Activated naive CD4-positive, alpha-beta T cell treated with anti-CD3 and anti-CD28 coated beads, Interleukin-2, amount 50 U/mL, for 72 hours (primary cell): Measurements from ENCODE around the gene USP49. TPM values are rescaled to one million over a fixed set of nuclear protein-coding genes. Genes with fewer than 3 reads are reported as not detected.

ENCODE experiments used
- ATAC-seq, 2 donors: fragments of 150-1000 bp; cut with Tn5 transposase; 2 replicates each; pipeline ENCODE4 v1.10.0; 2021; ENCODE audit warnings: mild to moderate bottlenecking in 2 of 2, moderate library complexity in 2 of 2
- DNase-seq, 2 donors: peaks; one replicate each; pipeline ENCODE4 v3.0.0; 2021 to 2022; ENCODE audit warnings: low spot score in 2 of 2
- H3K27ac Mint-ChIP-seq, 2 donors: one replicate each; pipeline ENCODE4 v1.8.0; 2022; ENCODE audit warnings: mild to moderate bottlenecking in 2 of 2, mixed read lengths in 2 of 2
- H3K36me3 Mint-ChIP-seq, 2 donors: one replicate each; pipeline ENCODE4 v1.8.0; 2022; ENCODE audit warnings: mixed read lengths in 2 of 2
- H3K9me3 Mint-ChIP-seq, 2 donors: one replicate each; pipeline ENCODE4 v1.8.0; 2022; ENCODE audit warnings: mixed read lengths in 2 of 2
- total RNA-seq, 2 donors: library from RNA; stranded (reverse); gene quantifications; one replicate each; pipeline ENCODE4 v1.2.3, GENCODE V29; 2022

The USP49 gene
- total RNA-seq, 2 donors from 2014 or later = 8.3 to 16.7 TPM

GRCh38 chr6:41935193-41935574 is 40.0 kb upstream of the USP49 start:
- no peak for ATAC-seq
- Mint-ChIP-seq H3K36me3 (peaks cover 50 to 66% of the 10 kb centered on the region in 2 donors), H3K27ac (peak overlapping the region; percentile 69 to 79), H3K9me3 (no peaks in the 10 kb centered on the region)
- DNase-seq = no peak

DNA sequence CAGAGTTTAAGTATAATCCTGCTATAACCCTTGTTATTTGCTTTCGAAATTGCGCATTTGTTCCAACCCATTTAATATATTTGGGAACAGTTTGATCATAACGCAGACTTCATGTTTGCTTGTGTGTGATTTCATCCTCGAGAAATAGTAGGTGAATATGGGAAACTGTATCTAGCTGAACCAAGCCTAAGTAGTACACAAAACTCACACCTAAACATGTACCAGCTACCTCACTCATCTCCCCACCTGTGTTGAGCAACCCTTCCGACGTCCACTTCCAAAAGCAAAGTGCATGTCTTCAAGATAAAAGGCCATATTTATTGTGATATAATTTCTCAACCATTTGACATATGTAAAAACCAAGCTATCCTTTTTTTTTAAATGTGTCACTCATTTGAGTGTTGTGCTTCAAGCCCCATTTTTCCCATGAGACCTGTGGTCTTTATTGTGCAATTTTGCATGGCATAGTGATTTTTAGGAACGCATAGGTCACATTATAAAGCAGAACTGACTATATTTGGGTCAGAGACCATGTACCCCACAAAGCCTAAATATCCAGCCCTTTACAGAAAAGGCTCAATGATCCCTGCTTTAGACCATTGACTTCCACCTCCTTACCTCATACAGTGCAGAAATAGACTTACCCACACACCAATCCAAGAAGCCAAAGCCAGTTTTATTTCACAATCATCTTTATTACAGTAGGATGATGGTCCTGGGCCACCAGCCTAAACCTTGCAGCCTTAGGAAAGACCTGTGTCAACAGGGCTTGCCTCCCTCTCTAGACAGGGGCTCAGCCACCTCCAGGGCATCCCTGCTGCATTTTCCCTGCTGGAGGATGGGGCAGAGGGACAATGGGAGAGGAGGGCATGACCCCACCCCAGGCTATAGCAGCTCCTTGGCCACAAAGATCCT is 39.4 kb upstream of the USP49 start:
- DNase-seq (no peak), ATAC-seq (no peak)
- H3K9me3 Mint-ChIP-seq = no peaks in the 10 kb centered on the region
- peaks cover 44 to 59% of the 10 kb centered on the region in 2 donors for H3K36me3 Mint-ChIP-seq
- peak overlapping the region; percentile 69 to 79 for H3K27ac Mint-ChIP-seq

- peaks cover 22 to 38% of the 10 kb centered on the region in 2 donors for H3K36me3 Mint-ChIP-seq
- ATAC-seq (no peak), DNase-seq (no peak)
- no peaks in the 10 kb centered on the region for H3K9me3 Mint-ChIP-seq
- peak overlapping the region in 1 of 2 donors; percentile 2 for H3K27ac Mint-ChIP-seq
These were observed 37.2 kb upstream of the USP49 start for GRCh38 chr6:41932378-41932777.

DNA sequence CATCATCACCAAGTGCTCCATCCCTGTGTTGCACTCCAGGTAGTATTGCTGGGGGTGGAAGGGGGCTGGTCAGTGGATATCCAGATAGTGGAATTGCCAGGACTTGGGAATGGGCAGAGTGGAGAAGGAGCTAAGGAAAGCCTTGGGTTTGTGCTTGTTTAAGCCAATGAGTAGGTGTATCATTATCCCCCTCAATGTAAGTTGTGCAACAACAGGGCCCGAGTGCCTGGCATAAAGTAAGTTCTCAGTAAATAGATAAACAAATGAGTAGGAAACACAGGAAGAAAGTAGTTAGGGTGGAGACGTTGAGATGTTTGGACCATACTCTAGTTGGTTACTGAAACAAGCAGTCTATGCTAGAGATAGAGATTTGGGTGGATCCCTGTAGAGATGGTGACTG is 36.6 kb upstream of the USP49 start:
- Mint-ChIP-seq H3K27ac (peak overlapping the region; percentile 2 to 48), H3K9me3 (no peaks in the 10 kb centered on the region), H3K36me3 (peaks cover 18 to 32% of the 10 kb centered on the region in 2 donors)
- ATAC-seq (no peak), DNase-seq (no peak)

- DNase-seq (no peak), ATAC-seq (no peak)
- Mint-ChIP-seq H3K9me3 (no peaks in the 10 kb centered on the region), H3K36me3 (peaks cover 11 to 26% of the 10 kb centered on the region in 2 donors), H3K27ac (no peak overlapping the region)
These were observed 34.7 kb upstream of the USP49 start for GRCh38 chr6:41929924-41930323.

DNA sequence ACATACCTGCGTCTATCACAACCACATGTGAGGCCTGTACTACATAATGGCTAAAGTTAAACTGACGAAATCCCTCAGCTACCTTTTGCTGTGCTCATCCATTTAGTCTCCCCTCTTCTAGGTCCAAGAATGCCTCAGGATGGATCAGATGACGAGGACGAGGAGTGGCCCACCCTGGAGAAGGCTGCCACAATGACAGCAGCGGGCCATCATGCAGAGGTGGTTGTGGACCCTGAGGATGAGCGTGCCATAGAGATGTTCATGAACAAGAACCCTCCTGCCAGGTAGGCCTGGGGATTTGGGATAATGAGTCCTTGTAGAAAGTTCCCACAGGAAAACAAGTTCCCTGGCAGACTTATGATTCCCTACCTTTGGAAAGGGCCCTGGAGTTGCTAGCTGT is 32.1 kb upstream of the USP49 start:
- ATAC-seq (no peak), DNase-seq (no peak)
- H3K9me3 Mint-ChIP-seq = no peaks in the 10 kb centered on the region
- peak overlapping the region in 1 of 2 donors; percentile 76 for H3K27ac Mint-ChIP-seq
- H3K36me3 Mint-ChIP-seq = peaks cover 26 to 32% of the 10 kb centered on the region in 2 donors

DNA sequence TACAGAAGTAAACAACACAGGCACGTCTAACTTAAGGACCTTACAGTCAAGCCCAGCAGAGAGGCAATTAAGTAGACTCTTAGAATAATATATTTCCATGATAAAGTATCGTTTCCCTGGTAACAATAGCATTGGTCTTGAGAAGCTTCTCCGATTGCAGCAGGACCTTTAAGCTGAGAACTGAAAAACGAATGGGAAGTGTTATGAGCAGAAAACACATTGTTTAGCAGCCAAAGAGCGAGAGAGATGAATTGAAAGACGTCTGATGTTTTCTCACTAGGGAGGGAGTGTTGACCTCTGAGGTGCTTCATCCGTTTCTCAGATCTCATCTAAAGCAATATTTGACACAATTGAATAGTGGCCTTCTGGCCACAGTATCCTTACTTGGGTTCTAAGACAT is 27.0 kb upstream of the USP49 start:
- DNase-seq (no peak), ATAC-seq (no peak)
- H3K9me3 Mint-ChIP-seq = no peaks in the 10 kb centered on the region
- peaks cover 41 to 49% of the 10 kb centered on the region in 2 donors for H3K36me3 Mint-ChIP-seq
- H3K27ac Mint-ChIP-seq = peak overlapping the region; percentile 93 to 98

- DNase-seq (no peak), ATAC-seq (peak; percentile 5 to 13)
- H3K9me3 Mint-ChIP-seq = no peaks in the 10 kb centered on the region
- peaks cover 41 to 49% of the 10 kb centered on the region in 2 donors for H3K36me3 Mint-ChIP-seq
- H3K27ac Mint-ChIP-seq = peak overlapping the region; percentile 93 to 98
These were observed 26.5 kb upstream of the USP49 start for GRCh38 chr6:41921712-41921998.

- DNase-seq (peak; percentile 95 to 98), ATAC-seq (peak; percentile 90)
- Mint-ChIP-seq H3K9me3 (no peaks in the 10 kb centered on the region), H3K36me3 (peaks cover 41 to 48% of the 10 kb centered on the region in 2 donors), H3K27ac (peak within 1 kb of the TSS; percentile 93 to 98)
These were observed 25.9 kb upstream of the USP49 start, which contains the start of the genes BYSL and MED20 for GRCh38 chr6:41920921-41921711. Gene BYSL (plus strand): TSS chr6:41921499. CDS start chr6:41921563, 64 bp downstream. Gene MED20 (minus strand): TSS chr6:41921139. CDS start chr6:41921018, 121 bp downstream.

- H3K36me3 Mint-ChIP-seq = peaks cover 20 to 23% of the 10 kb centered on the region in 2 donors
- peak overlapping the region; percentile 19 to 37 for H3K27ac Mint-ChIP-seq
- no peak for DNase-seq
- peak; percentile 17 to 70 for ATAC-seq
- no peaks in the 10 kb centered on the region for H3K9me3 Mint-ChIP-seq
These were observed 22.4 kb upstream of the USP49 start for GRCh38 chr6:41917528-41917927.

DNA sequence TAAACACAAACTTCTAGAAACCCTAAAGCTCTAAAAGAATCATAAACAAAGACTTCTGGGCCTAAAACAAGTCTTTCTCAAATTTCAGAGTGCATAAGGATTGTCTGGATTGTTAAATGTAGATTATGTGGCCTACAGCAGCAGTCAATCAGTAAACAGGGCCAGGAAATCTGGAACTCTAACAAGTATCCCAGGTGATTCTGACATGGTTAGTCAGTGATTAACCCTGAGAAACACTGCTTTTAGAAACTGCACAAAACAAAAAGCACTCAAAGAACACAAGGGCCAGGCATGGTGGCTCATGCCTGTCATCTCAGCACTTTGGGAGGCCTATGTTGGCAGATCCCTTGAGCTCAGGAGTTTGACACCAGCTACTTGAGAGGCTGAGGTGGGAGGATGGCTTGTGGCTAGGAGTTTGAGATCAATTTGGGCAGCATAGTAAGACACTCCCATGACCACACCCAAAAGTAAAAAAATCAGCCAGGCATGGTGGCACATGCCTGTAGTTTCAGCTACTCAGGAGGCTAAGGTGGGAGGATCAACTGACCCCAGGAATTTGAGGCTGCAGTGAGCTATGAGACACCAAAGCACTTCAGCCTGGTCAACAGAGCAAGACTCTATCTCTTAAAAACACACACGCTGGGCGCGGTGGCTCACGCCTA is 19.8 kb upstream of the USP49 start:
- ATAC-seq = no peak
- H3K36me3 Mint-ChIP-seq = peaks cover 0 to 5% of the 10 kb centered on the region in 2 donors
- no peak overlapping the region for H3K27ac Mint-ChIP-seq
- H3K9me3 Mint-ChIP-seq = no peaks in the 10 kb centered on the region
- no peak for DNase-seq

DNA sequence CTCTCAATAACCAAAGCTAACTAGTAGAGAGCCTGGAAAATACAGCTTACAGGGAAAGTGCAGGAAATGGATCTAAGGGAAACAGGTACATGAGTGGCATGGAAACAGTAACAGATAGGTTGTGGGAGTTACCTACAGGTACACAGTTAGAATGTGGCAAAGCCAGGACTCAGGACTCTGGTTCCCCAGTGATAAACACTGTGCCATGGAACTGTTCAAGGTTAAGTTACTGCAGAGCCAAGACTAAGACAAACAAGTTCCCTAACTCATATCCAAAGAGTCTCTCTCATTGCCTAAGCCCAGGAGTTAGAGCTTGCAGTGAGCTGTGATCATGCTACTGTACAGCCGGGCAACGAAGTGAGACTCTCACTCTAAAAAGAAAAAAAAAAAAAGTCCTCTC is 19.2 kb upstream of the USP49 start:
- no peak for ATAC-seq
- Mint-ChIP-seq H3K36me3 (peaks cover 0 to 5% of the 10 kb centered on the region in 2 donors), H3K27ac (peak overlapping the region in 1 of 2 donors; percentile 26), H3K9me3 (no peaks in the 10 kb centered on the region)
- DNase-seq = no peak

DNA sequence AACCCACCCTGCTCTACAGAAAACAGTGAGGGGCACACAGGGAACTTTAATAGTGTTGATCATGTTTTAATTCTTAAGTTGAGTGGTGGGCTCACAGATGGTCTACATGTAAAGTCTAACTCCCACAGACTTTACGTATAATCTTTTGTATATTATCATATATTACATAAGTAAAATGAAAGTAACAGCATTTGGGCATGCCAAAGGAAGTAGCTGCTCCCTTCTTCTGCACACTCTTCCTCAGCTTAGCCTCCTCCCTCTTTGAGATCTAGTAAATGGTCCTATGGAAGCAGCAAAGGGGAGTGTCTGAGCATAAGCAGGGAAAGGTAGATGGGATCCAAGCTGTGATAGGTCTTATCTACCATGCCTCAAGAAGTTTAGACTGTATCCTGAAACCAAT is 14.6 kb upstream of the USP49 start:
- H3K27ac Mint-ChIP-seq = no peak overlapping the region
- peaks cover 5 to 6% of the 10 kb centered on the region in 2 donors for H3K36me3 Mint-ChIP-seq
- no peak for ATAC-seq

GRCh38 chr6:41901882-41902519 is 6.8 kb upstream of the USP49 start:
- Mint-ChIP-seq H3K27ac (no peak overlapping the region), H3K9me3 (no peaks in the 10 kb centered on the region), H3K36me3 (peaks cover 0 to 6% of the 10 kb centered on the region in 2 donors)
- ATAC-seq (peak; percentile 53 to 64), DNase-seq (peak in 1 of 2 donors; percentile 50)

More for the DNA sequence above, 14.6 kb upstream of the USP49 start:
- no peak for DNase-seq
- H3K9me3 Mint-ChIP-seq = no peaks in the 10 kb centered on the region

- ATAC-seq (no peak), DNase-seq (no peak)
- no peaks in the 10 kb centered on the region for H3K9me3 Mint-ChIP-seq
- no peak overlapping the region for H3K27ac Mint-ChIP-seq
- H3K36me3 Mint-ChIP-seq = no peaks in the 10 kb centered on the region
These were observed 5.7 kb upstream of the USP49 start for GRCh38 chr6:41900861-41901260.

DNA sequence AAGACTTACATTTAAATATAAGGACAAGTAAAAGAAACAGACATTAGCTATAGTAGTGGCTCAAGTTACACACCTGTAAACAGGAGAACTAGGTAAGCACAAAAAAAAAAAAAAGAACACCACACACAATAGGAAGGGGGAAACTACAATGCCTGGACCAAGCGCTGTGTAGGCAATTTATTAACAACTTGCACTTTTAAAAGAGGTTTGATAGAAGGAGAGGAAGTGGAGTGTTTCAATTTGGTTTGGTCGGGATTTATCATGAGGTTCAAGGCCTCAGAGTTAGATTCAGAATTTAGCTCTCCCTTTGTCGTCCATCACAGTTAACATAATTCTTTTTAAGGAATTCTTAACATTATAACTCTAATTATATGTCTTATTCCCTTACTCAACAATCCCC is 1.1 kb upstream of the USP49 start:
- DNase-seq = no peak
- H3K9me3 Mint-ChIP-seq = no peaks in the 10 kb centered on the region
- no peak for ATAC-seq
- peak overlapping the region in 1 of 2 donors; percentile 79 for H3K27ac Mint-ChIP-seq
- H3K36me3 Mint-ChIP-seq = no peaks in the 10 kb centered on the region
